Measurements from ENCODE around the gene AKAP13.

Gene AKAP13

GRCh38 chr15:85689729-85690128 is 309.3 kb downstream of the AKAP13 start:
- no peaks in the 10 kb centered on the region for H3K4me1 ChIP-seq (ENCODE audit: control insufficient read depth, insufficient read depth, low read length)
- no peak overlapping the region for H3K4me3 ChIP-seq (ENCODE audit: low read depth, low read length)
- H3K36me3 ChIP-seq (ENCODE audit: control insufficient read depth in 2 of 2, insufficient read depth in 1 of 2, low read length in 2 of 2): peaks cover 20 to 41% of the 10 kb centered on the region in 2 experiments
- H3K9me3 ChIP-seq (ENCODE audit: control insufficient read depth, insufficient read depth, low read depth, low read length): no peaks in the 10 kb centered on the region
- POLR2A ChIA-PET: no interaction called here
- CTCF ChIA-PET: interaction anchor here (1.1 kb wide), 1 partner anchor 34 kb away, joined by 4 read pairs; no protein-coding TSS in a partner anchor
- H3K27ac ChIP-seq (ENCODE audit: extremely low read depth, low read depth, low read length): no peak overlapping the region
- TF ChIP-seq ZXDB (tag by site-specific recombination; IDR thresholded peaks at IDR 0.05) (no peak), ZNF501 (tag by site-specific recombination; IDR thresholded peaks at IDR 0.05) (no peak), ZNF473 (tag by site-specific recombination; IDR thresholded peaks at IDR 0.05) (no peak), ZNF292 (tag by site-specific recombination; IDR thresholded peaks at IDR 0.05; ENCODE audit: borderline replicate concordance, low read depth) (no peak), KLF17 (tag by site-specific recombination; IDR thresholded peaks at IDR 0.05) (no peak), ZNF169 (tag by site-specific recombination; IDR thresholded peaks at IDR 0.05) (no peak), ZNF24 (tag by site-specific recombination; IDR thresholded peaks at IDR 0.05) (no peak), ZNF621 (tag by site-specific recombination; IDR thresholded peaks at IDR 0.05) (no peak), SETDB1 (IDR thresholded peaks at IDR 0.05; ENCODE audit: insufficient read length, low read length) (no peak), ZBTB6 (tag by site-specific recombination; IDR thresholded peaks at IDR 0.05) (no peak), KLF16 (tag by site-specific recombination; IDR thresholded peaks at IDR 0.05) (no peak), ZNF843 (tag by site-specific recombination; IDR thresholded peaks at IDR 0.05) (no peak), MZF1 (tag by site-specific recombination; IDR thresholded peaks at IDR 0.05; ENCODE audit: borderline replicate concordance) (no peak)

GRCh38 chr15:85690561-85691231 is 310.3 kb downstream of the AKAP13 start:
- Histone ChIP-seq H3K4me3 (ENCODE audit: low read depth, low read length) (no peak overlapping the region), H3K4me1 (ENCODE audit: control insufficient read depth, insufficient read depth, low read length) (no peaks in the 10 kb centered on the region), H3K27ac (ENCODE audit: extremely low read depth, low read depth, low read length) (no peak overlapping the region), H3K36me3 (ENCODE audit: control insufficient read depth in 2 of 2, insufficient read depth in 1 of 2, low read length in 2 of 2) (peaks cover 18 to 42% of the 10 kb centered on the region in 2 experiments), H3K9me3 (ENCODE audit: control insufficient read depth, insufficient read depth, low read depth, low read length) (no peaks in the 10 kb centered on the region)
- no peak for TF ChIP-seq ZNF558 (tag by site-specific recombination; IDR thresholded peaks at IDR 0.05)
- TF ChIP-seq ZBTB6 (tag by site-specific recombination; IDR thresholded peaks at IDR 0.05): no peak
- TF ChIP-seq ZNF18 (tag by site-specific recombination; IDR thresholded peaks at IDR 0.05): no peak
- no peak for TF ChIP-seq ZNF302 (tag by site-specific recombination; IDR thresholded peaks at IDR 0.05; ENCODE audit: low read depth)
- TF ChIP-seq BCL6B (tag by site-specific recombination; IDR thresholded peaks at IDR 0.05): no peak
- no peak for TF ChIP-seq MEIS1 (CRISPR knock-in tag; IDR thresholded peaks at IDR 0.05; ENCODE audit: borderline replicate concordance)
- no peak for TF ChIP-seq SP7 (tag by site-specific recombination; IDR thresholded peaks at IDR 0.05)
- TF ChIP-seq ZNF561 (tag by site-specific recombination; IDR thresholded peaks at IDR 0.05; ENCODE audit: borderline replicate concordance): no peak
- TF ChIP-seq ZNF133 (tag by site-specific recombination; IDR thresholded peaks at IDR 0.05): no peak
- no peak for TF ChIP-seq ZNF785 (tag by site-specific recombination; IDR thresholded peaks at IDR 0.05)
- TF ChIP-seq ZBTB11 (tag by site-specific recombination; conservative IDR thresholded peaks at IDR 0.05; ENCODE audit: low read depth): no peak
- no peak for TF ChIP-seq KLF10 (tag by site-specific recombination; IDR thresholded peaks at IDR 0.05)
- TF ChIP-seq OSR2 (tag by site-specific recombination; IDR thresholded peaks at IDR 0.05): no peak
- TF ChIP-seq ZNF175 (tag by site-specific recombination; IDR thresholded peaks at IDR 0.05): no peak
- ChIA-PET POLR2A (no interaction called here), CTCF (interaction anchor here (0.6 to 1.1 kb wide), 3 partner anchors 33 to 149 kb away, joined by 3 to 4 read pairs (median 4); no protein-coding TSS in a partner anchor)

Data from HEK293 (cell line).